CD4-positive, alpha-beta T cell treated with Interleukin-4 for 1 hour (primary cell): Measurements from ENCODE around the gene DPAGT1.
"Not testable (repeated sequence)": the region's sequence is repeated elsewhere in the genome, so short reads cannot be mapped to it uniquely, and the experiment has no call there.

ENCODE experiments used
- DNase-seq, 2 donors: peaks; one replicate each; pipeline ENCODE4 v3.0.0-alpha.2; 2020 to 2022

DPAGT1 gene

DNA sequence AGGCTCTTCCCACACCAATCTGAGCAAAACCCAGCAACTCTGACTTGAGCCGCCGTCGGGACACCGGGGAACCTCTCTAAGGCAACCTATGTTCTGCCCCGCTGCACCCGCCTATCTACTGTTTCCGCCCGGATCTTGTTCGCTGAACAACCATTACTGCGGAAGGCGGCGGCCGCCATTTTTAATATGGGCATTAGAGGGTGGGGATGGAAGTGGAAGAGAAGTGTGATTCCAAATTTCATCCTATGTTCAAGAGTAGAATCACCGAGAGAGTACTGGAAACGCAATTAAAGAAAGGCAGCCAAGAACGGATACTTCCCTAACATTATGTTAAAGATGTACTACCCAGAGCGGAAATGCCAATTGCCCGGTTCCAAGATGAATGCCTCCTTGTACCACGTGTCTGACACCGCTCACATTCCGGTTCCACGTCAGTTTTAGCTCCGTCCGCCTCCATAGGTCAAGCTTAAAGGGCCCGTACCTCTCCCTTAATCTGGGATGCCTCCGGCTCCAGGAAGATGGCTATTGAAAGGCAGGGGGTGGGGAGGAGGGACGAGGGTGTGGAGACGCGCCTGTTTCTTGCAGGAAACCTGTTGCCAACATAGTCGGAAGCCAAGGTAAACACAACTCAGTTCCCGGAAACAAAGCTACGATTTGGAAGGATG lies at the start of gene DPAGT1:
Gene DPAGT1 (minus strand): TSS at position 95 of the 665 bp plus-strand sequence. CDS start 198 bp downstream, outside the sequence.
- peak; percentile 86 to 90 for DNase-seq

DNA sequence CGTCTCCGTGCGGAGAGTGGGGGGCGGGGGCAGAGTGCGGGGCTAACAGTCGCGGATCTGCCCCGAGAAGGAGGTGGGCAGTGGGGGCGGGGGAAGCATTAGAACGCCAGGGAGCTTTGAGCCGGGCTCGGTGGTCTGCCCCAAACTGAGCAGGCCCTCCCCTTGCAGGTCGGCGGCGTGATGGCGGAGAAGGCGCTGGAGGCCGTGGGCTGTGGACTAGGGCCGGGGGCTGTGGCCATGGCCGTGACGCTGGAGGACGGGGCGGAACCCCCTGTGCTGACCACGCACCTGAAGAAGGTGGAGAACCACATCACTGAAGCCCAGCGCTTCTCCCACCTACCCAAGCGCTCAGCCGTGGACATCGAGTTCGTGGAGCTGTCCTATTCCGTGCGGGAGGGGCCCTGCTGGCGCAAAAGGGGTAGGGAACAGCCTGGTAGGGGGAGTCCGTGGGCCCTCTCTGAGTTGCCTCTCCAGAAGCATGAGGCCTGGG lies 48.2 kb upstream of the DPAGT1 start:
- DNase-seq, result no peak

DNA sequence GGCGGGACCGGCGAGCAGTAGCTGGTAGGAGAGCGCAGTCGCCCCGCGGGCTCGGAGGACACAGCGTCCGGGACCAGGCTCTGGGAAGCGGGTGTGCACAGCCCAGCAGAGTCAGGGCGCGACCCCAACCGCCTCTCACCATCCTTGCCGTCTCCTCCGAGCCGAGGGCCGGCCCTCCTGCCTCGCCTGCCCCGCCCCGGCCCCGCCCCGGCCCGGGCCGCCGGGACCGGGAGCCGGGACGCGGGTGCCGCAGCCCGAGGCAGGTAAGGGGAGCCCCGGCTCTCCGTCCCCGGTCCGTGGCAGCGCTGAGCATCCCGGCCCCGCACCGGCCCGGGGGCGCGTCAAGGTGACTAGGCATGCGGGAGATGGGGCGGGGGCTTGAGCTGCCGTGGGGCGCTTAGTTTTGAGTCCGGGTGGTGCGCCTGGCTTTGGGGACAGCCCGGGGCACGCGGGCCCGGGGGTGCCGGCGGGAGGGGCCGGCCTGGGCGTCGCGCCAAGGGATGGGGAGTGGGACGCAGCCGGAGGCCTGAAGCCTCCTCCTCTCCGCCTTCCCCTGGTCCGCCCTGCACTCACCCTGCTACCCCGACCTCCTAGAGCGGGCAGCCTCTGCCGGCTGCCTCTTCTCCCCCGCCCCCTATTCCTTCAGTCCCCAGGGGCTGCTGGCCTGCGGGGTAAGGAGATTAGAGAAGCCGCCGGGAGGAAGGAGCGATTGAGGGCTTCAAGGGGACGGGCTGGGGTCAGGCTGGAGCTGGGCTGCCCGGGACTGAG lies 47.5 kb upstream of the DPAGT1 start, which contains the start of gene ABCG4:
Gene ABCG4 (plus strand): TSS at position 35 of the 768 bp plus-strand sequence. CDS start 914 bp downstream, outside the sequence.
- DNase-seq, result peak in 1 of 2 donors; percentile 9

DNA sequence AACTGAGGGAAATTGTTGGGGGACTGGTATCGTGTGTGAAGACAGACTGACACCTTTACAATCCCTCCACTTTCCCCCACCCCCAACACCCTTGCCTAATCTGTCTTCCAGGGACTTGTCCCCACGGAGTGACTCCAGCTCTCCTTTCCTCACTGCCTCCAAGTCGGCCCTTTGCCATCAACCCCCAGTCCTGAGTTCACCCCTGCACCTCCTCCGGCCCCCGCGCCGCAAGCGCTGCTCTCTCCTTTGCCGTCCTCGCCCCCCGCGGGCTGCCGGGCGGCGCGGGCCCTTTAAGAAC lies 47.0 kb upstream of the DPAGT1 start:
- no peak for DNase-seq

DNA sequence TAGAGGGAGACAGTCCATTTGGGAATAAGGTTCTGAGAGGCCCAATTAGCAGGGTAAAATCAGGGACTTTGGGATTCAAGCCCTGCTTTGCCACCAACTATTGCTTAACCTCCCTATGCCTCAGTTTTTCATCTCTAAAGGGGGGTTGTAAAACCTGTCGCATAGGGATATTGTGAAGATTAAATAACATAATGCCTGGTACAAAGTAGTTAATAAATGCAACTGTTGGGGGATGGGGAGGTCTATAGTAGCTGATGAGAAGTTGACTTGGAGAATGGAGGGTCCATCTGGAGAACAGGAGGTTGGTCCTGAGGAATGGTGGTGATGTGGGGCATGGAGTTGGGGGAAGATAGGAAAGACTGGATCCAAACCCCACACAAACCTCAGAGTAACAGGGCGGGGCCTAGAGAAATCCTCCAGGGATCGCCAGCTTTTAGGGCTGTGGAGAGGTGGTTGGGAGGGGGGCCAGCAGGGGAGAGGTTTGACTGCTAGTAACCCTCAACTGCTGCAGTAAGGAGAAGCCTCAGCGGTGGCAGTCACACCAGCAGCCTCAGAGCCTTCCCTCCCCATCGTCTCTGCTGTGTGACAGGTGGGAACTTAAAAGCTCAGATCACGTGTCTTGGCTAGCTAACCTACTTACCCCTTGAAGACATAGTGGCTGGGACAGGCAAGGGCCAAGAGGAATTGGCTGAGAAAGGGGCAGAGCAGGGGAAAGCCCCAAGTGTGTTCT lies 46.1 kb upstream of the DPAGT1 start:
- no peak for DNase-seq

DNA sequence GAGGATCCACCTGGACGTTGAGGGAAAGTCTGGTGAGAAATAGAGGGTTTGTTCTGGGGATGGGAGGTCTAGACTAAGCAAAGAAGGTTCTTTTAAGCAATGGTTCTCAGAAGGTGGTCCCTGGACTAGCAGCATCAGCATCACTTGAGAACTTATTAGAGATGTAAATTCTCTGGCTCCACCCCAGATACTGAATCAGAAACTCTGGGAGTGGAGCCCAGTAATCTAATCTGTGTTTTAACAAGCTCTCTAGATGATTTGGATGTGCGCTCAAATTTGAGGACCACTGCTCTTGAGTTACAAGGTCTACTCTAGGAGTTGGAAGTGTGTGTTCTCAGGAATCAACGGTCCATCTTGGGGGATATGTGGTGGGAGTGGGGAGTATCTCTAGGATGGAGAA lies 43.9 kb upstream of the DPAGT1 start:
- DNase-seq, result no peak

DNA sequence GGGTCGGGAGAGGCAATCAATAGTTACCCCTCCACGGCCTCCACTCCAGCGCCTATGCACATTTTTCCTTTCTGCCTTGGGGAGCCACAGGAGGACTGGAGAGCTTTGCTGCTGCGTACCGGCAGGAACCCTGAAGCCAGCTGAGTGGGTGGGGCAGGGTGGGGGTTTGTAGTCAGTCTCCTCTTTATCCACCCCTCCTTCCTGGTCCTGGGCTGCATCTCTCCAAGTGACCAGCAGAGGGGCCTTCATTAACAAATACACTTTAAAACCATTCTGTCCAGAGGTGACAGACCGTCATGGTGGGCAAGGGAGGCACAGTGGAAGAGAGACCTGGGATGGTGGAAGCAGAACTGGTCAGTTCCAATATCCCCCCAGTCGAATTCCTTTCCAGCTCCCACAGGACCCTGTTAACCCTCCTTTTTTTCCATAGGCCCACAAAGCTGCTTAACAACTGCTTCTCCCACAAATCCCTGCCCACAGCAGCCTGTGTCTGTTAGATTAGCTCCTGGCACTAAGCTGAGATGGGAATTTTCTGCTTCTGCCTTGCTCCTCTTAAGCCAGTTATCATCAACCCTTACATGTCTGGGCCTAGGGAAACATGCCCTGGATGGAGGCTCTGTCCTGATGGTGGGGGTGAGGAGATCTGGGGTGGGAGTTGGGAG lies 43.3 kb upstream of the DPAGT1 start:
- DNase-seq, result peak; percentile 42 to 55

DNA sequence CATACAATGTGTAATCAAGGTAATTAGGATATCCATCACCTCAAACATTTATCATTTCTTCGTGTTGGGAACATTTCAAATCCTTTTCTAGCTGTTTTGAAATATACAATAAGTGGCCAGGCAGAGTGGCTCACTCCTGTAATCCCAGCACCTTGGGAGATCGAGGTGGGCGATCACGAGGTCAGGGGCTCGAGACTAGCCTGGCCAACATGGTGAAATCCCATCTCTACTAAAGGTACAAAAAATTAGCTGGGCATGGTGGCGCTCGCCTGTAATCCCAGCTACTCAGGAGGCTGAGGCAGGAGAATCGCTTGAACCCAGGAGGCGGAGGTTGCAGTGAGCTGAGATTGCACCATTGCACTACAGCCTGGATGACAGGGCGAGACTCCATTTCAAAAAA lies 37.6 kb upstream of the DPAGT1 start:
- not testable (repeated sequence) for DNase-seq

DNA sequence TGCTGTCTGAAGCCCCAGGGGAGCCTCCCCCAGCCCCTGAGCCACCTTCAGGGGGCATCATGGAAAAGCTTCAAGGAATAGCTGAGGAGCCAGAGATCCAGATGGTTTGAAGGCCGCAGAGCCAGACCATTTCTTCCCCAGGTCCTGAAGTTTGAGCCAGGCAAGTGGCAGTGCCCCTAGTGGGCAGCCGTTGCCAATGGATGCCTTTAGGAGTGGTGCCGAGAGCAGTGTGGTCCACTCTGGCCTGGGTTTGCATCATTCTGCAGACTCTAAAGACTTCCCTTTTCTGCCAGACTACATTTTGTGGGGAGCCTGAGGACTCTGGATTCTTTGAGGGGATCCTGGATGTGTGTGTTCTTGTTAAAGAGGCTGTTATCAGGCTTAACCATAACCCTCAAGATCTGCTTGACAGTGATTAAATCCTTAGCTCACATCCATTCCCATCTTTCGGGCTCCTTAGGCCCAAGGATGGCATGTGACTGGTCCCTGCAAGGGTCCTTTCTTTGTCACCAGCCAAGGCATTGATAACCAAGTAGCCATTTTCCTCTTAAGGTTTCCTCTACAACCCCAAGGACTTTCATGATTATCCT lies 32.8 kb upstream of the DPAGT1 start:
- DNase-seq, result peak in 1 of 2 donors; percentile 34

DNA sequence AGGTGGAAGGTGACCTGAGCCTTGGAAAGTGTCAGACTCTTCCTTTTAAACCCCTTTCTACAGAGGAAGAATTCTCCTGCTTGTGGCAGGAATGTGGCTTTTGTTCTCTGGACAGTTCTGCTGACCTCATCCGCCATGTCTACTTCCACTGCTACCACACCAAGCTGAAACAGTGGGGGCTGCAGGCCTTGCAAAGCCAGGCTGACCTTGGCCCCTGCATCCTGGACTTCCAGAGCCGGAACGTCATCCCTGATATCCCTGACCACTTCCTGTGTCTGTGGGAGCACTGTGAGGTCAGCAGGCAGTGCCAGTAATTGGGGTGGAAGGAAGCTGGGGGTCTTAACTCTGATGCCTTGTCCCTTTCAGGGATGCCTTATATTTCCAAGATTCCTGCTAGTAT lies 29.0 kb upstream of the DPAGT1 start:
- no peak for DNase-seq

DNA sequence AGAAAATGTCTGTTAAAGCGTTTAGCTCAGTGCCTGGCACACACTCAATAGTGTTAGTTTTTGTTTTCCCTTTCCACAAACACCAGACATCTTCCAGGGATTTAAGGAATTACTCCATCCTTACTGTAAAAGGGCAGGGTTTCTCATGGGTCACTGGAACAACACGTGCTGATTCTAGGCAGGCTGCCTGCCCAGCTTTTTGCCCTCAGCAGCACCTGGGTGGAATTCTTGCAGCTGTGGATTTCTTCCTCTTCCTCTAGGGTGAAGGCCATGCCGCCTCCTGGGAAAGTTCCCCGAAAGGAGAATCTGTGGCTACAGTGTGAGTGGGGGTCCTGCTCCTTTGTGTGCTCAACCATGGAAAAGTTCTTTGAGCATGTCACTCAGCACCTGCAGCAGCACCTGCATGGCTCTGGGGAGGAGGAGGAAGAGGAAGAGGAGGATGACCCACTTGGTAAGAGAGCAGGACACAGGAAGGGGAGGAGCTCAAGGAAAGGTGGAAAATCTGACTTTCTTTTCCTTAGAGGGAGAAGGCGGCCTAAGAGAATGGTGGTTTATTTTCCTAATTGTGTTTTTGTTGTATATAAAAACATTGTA lies 25.1 kb upstream of the DPAGT1 start:
- DNase-seq, result no peak

DNA sequence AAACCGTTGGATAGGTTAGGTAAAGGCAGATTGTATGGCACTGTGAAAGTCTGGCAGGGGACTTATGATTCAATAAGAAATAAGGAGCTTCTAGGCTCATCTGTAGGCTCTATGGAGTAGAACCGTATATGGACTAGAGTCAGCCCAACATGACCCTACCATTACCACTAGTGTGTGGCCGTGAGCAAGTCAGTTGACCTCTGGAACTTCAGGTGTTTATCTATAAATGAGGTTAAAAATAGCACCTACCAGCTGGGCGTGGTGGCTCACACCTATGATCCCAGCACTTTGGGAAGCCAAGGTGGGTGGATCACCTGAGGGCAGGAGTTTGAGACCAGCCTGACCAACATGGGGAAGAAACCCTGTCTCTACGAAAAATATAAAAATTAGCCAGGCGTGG lies 24.2 kb upstream of the DPAGT1 start:
- no peak for DNase-seq

DNA sequence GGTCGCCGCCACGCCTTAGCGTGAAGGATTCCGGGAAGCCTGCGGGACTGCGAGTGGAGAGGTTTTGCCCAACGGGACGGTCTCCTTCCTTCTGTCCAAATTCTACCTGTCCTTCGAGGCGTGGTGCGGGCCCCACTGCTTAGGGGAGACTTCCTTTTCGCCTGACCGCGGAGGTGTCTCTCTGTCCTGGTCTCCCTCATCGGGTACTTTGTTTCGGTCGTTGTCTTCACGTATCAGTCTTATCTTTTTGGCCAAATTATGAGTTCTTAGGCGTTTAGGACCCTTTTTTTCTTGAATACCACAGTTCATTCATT lies 20.1 kb upstream of the DPAGT1 start:
- no peak for DNase-seq

DNA sequence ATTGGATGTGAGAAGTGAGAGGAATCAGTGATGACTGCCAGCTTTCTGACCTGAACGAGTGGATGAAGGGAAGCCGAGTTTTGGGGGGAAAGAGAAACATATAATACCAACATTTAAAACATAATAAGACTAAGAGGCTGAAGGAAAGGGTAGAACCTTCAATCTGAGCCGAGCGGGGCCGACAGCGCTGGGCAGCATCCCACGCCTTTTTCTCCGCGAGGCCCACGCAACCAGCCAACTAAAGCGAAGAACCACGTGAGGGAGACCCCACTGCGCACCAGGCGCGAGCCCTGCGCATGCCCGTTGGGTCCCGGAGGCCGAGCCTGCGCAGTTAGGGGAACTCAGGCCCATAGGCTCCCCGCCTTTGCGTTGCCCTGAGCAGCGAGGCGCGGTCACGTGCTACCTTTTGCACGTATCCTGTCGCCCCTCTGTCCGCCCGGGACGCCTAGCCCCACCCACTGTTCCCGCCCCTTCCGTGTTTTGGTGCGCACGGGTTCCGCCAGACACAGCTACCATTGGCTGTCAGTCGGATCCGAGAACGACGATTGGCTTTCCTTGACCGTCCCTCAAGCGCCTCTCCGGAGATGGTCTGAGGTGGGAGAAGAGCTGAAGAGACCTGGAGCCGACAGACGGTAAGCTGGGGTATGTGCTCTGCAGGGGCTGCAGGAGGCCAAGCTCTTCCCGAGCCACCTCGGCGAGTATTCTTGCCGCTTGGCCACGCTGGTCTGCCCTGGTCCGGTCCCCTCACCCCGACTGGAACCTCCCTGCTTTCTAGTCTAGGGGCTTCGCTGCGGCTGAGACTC lies 19.6 kb upstream of the DPAGT1 start, which contains the start of gene HINFP:
Gene HINFP (plus strand): TSS at position 573 of the 803 bp plus-strand sequence. CDS start 5,365 bp downstream, outside the sequence.
- peak; percentile 100 for DNase-seq

DNA sequence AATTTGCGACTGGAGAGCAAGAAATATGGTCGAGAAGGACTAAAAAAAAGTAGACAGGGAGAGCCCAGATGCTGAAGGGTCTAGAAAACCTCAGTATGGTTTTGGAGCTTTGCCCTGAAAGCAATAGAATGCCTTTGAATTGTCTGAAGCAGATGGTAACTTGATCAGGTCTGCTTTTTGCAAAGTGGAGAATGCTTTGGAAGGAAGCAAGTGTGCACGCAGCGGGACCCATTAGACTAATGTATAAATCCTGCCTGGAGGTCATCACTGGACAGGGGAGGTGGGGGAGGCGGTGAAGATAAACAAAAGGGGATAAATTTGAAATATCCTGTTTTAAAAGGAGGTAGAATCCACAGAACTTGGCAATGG lies 19.0 kb upstream of the DPAGT1 start:
- no peak for DNase-seq

DNA sequence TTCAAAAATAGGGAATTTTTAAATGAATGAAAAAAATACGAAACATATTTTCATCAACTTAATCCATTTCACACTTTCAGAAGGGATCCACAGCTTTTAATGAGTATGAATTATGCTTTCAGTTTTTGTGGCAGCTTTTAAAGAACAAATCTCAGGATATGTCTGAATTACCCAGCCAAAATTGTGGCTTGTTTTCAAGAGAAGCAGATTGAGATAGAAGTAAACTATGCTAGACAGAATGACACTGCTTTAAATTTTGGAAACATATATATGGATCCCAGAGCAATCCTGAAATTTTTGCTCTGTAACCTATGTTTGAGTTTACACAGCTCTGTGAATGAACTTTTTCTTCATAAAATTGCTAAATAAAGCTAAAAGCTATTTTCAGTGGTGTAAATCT lies 17.3 kb upstream of the DPAGT1 start:
- no peak for DNase-seq

DNA sequence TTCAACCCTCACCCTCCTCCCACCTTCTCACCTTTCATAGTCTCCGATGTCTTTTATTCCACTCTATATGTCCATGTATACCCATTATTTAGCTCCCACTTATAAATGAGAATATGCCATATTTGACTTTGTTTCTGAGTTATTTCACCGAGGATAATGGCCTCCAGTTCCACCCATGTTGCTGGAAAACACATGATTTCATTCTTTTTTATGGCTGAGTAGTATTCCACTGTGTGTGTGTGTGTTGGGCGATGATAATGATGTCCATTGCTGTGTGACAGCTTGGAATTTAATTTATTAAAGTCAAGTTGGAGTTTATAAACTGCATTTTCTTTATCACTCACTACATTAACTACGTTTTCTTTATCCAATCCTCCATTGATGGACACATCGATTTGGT lies 16.6 kb upstream of the DPAGT1 start:
- DNase-seq, result no peak

DNA sequence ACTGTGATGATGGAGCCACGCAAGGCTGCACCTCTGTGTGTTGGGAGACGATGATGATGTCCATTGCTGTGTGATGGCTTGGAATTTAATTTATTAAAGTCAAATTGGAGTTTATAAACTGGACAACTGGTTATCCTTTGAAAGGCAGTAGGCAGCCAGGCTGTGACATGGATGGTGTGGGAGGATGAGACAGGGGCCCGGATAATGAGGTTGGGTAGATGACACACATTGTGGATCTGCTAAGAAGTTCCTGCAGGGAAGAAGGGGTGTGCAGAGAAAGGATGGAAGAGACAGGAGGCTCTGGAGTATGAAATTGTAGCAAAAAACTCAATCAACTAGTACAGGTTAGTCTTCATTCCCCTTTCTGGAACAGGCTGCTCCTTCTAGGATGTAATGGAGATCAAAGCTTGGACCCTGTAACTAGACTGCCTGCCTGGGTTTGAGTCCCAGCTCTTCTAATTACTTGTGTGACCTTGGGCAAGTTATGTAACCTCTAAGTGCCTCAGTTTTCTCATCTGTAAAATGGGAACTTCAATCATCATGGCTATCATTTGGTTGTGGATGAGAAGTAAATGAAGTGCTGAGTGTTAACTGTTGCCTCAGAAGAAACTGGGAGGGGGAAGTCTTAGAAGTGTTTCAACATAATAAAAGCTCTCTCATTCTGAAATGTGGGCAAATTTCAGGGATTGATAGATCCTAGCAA lies 15.5 kb upstream of the DPAGT1 start:
- no peak for DNase-seq

DNA sequence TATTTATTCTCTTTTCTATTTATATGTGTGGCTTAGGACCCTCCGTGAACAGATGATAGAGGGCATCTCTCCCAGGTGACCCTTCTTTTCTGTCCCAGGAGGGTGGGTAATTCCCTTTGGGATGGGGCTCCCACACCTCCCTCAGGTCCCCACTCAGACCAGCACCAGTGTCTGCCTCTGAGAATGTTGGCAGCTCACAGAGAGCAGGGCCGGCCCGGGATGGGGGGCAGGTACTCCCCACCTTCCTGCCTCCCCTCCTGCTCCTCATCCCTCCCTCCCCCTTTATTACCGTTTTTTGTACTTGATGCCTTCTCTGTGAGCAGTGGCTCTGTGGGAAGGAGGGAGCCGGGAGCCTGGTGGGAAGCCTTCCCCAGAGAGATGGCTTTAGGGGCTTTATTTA lies 14.9 kb upstream of the DPAGT1 start:
- no peak for DNase-seq

DNA sequence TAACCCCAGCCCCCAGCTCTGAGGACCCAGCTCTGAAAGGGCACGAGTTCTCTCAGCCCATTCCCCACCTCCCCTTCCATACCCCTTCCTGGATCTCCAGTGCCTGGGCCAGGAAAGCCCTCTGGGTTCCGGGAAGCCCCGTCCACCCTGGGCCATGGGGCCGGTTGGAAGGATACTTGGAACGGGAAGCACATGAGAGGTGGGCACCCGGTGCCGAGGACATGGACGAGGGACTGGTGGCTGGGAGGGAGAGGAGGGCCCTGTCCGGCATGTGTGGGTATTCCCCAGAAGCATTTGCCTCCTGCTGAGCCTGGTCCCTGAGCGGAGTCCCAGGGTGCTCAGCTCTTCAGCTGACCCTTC lies 14.6 kb upstream of the DPAGT1 start:
- no peak for DNase-seq
